IMR-90 (cell line): ENCODE results near the gene FGF6.

Experiments
- BHLHE40 ChIP-seq: fragments of 150-350 bp; IDR thresholded peaks from 2 replicates; pipeline ENCODE4 v1.6.1; 2016; ENCODE audit warnings: mild to moderate bottlenecking, low read depth, low read length
- CEBPB ChIP-seq: IDR thresholded peaks from 2 replicates; pipeline ENCODE4 v1.6.1; 2012; ENCODE audit warnings: low read depth, low read length, improper control_type of control experiment
- CTCF ChIP-seq: conservative IDR thresholded peaks from 2 replicates; pipeline ENCODE4 v1.5.1; 2012; ENCODE audit warnings: mild to moderate bottlenecking, low read depth, low read length, improper control_type of control experiment
- MAZ ChIP-seq: IDR thresholded peaks from 2 replicates; pipeline ENCODE4 v1.6.1; 2012; ENCODE audit warnings: low read depth, mild to moderate bottlenecking, low read length, improper control_type of control experiment, moderate library complexity, borderline replicate concordance
- POLR2A ChIP-seq: IDR thresholded peaks from 2 replicates; pipeline ENCODE4 v1.6.1; 2012; ENCODE audit warnings: mild to moderate bottlenecking, low read depth, low read length
- RFX5 ChIP-seq: IDR thresholded peaks from 2 replicates; pipeline ENCODE4 v1.8.0; 2012; ENCODE audit warnings: low read depth, mild to moderate bottlenecking, low read length, moderate library complexity
- TF ChIP-seq, protein P1 (sequence below): fragments of 150-350 bp; IDR thresholded peaks from 2 replicates; pipeline ENCODE4 v1.6.1; 2017; ENCODE audit warnings: mild to moderate bottlenecking, antibody characterized with exemption, low read length, low read depth

DNA sequence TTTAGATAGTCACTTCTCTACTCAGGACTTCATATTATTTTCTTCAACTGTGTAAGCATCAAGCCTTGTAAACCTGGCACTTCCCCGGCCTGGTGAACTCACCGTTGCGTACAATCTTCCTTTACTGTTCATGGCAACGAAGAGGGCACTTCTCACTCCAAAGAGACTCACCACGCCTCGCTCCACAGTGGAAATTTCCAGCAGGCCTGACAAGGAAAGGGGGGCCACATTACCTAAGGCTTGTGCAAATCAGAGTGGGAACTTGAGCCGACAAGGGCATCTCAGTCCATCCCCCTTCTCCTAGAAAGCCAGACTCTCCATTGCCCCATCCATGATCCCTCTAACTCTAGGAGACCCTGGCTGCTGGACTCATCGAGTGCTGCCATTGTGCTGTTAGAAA, 1.6 kb downstream of the FGF6 start:
- no peak for TF ChIP-seq CEBPB
- no peak for TF ChIP-seq POLR2A
- TF ChIP-seq CTCF, result no peak
- no peak for TF ChIP-seq MAZ
- TF ChIP-seq, protein P1, sequence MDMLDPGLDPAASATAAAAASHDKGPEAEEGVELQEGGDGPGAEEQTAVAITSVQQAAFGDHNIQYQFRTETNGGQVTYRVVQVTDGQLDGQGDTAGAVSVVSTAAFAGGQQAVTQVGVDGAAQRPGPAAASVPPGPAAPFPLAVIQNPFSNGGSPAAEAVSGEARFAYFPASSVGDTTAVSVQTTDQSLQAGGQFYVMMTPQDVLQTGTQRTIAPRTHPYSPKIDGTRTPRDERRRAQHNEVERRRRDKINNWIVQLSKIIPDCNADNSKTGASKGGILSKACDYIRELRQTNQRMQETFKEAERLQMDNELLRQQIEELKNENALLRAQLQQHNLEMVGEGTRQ, result no peak
- TF ChIP-seq RFX5, result no peak
- TF ChIP-seq BHLHE40, result no peak
